ENCODE results near the gene RPE.

DNA sequence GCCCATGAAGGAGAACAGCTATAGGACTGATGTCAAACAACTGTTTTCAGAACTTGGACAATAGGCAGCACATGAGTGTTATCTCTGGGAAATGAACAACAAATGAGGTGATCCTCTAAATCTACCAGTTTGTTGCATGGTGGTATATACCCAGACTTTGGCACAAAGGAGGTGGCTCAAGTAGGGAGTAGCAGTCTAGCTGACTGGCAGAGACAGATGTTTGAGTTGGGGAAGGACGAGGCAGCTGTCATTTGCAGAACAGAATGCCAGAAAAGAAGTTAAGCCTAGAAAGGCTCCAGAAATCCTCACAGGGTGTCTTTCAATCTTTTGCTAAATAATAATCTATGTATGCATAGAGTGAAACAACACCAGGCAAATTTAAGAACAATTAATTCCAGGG lies 47.4 kb downstream of the RPE start:
- TF ChIP-seq, protein P1, sequence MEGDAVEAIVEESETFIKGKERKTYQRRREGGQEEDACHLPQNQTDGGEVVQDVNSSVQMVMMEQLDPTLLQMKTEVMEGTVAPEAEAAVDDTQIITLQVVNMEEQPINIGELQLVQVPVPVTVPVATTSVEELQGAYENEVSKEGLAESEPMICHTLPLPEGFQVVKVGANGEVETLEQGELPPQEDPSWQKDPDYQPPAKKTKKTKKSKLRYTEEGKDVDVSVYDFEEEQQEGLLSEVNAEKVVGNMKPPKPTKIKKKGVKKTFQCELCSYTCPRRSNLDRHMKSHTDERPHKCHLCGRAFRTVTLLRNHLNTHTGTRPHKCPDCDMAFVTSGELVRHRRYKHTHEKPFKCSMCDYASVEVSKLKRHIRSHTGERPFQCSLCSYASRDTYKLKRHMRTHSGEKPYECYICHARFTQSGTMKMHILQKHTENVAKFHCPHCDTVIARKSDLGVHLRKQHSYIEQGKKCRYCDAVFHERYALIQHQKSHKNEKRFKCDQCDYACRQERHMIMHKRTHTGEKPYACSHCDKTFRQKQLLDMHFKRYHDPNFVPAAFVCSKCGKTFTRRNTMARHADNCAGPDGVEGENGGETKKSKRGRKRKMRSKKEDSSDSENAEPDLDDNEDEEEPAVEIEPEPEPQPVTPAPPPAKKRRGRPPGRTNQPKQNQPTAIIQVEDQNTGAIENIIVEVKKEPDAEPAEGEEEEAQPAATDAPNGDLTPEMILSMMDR (IDR thresholded peaks at IDR 0.05 in 8 of 11, conservative IDR thresholded peaks at IDR 0.05 in 3 of 11), result no peak
- no peak for TF ChIP-seq POLR2AphosphoS5 (IDR thresholded peaks at IDR 0.05)
